ENCODE results near the gene GPR35.
A peak's percentile ranks its signal among the peaks of the same experiment; 100 is the strongest.

GPR35 gene

DNA sequence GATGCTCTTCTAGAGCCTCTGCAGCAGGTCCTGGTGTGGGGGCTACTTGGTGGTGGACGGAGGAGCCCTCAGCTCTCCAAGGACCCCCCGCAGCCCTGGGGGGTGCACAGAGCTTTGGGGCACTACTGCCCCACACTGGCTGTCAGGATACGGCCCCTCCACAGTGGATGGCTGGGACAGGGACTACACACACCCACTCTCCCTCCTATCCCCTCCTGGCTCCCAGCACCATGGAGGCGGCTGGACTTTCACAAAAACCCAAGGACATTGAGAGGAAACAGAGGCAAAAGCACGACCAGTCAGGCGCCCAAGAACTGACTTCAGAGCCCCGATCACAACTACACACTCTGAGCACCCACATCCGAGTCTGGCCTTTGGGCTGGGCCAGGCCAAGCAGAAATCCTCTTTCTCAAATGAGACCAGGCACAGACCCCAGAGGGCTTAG lies 12.6 kb downstream of the GPR35 start:
- no peak overlapping the region for H3K4me3 ChIP-seq (ENCODE audit: severe bottlenecking)
- peaks cover 3% of the 10 kb centered on the region for H3K27me3 ChIP-seq (ENCODE audit: insufficient read depth, poor library complexity, severe bottlenecking)
- H3K9me3 ChIP-seq (ENCODE audit: severe bottlenecking) = peaks cover 8% of the 10 kb centered on the region
- no peak for DNase-seq (ENCODE audit: low spot score)
- H3K4me1 ChIP-seq (ENCODE audit: insufficient read depth, poor library complexity, severe bottlenecking) = no peaks in the 10 kb centered on the region
- no peaks in the 10 kb centered on the region for H3K36me3 ChIP-seq (ENCODE audit: low read depth)
- ATAC-seq (ENCODE audit: low read depth) = no peak
- TF ChIP-seq CTCF (IDR thresholded peaks at IDR 0.05; ENCODE audit: poor library complexity, severe bottlenecking) = no peak
- no peak overlapping the region for H3K27ac ChIP-seq (ENCODE audit: poor library complexity, severe bottlenecking)

DNA sequence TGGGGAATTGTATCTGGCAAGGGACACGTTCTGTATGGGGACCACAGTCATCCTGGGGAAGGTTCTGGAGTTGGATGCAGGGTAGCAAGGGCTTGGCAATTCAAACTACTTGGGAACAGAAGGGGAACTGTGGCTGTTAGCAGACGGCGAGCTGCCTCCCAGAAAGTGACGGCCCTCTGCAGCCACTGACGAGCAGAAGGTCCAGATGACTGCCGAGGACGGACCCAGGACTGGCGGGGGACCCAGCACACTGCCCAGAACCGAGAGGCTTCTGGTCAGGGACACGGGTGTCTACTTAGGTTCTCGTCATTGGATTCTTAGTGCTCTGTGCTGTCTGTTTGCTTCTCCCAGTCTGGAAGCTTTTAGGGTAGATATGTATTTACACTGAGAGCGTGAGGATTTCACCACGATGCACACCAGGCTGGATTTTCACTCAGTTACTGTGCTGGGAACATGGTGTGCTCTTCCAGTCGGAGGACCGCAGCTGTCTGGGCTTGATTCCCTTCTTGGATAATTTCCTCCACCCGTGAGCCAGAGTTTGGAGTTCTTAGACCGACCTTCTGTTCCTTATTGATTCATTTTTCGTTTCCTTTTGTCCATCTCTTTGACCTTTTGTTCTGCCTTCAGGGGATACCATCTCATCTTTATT lies 13.4 kb downstream of the GPR35 start:
- ATAC-seq (ENCODE audit: low read depth) = no peak
- Histone ChIP-seq H3K4me3 (ENCODE audit: severe bottlenecking) (no peak overlapping the region), H3K9me3 (ENCODE audit: severe bottlenecking) (peaks cover 5% of the 10 kb centered on the region), H3K4me1 (ENCODE audit: insufficient read depth, poor library complexity, severe bottlenecking) (no peaks in the 10 kb centered on the region), H3K27me3 (ENCODE audit: insufficient read depth, poor library complexity, severe bottlenecking) (peaks cover 3% of the 10 kb centered on the region), H3K36me3 (ENCODE audit: low read depth) (no peaks in the 10 kb centered on the region), H3K27ac (ENCODE audit: poor library complexity, severe bottlenecking) (no peak overlapping the region)
- no peak for DNase-seq (ENCODE audit: low spot score)
- no peak for TF ChIP-seq CTCF (IDR thresholded peaks at IDR 0.05; ENCODE audit: poor library complexity, severe bottlenecking)

- ATAC-seq (ENCODE audit: low read depth) (no peak), DNase-seq (ENCODE audit: low spot score) (no peak)
- H3K27me3 ChIP-seq (ENCODE audit: insufficient read depth, poor library complexity, severe bottlenecking) = peaks cover 7% of the 10 kb centered on the region
- H3K9me3 ChIP-seq (ENCODE audit: severe bottlenecking) = no peaks in the 10 kb centered on the region
- H3K4me3 ChIP-seq (ENCODE audit: severe bottlenecking) = no peak overlapping the region
- no peaks in the 10 kb centered on the region for H3K4me1 ChIP-seq (ENCODE audit: insufficient read depth, poor library complexity, severe bottlenecking)
- H3K27ac ChIP-seq (ENCODE audit: poor library complexity, severe bottlenecking) = no peak overlapping the region
- H3K36me3 ChIP-seq (ENCODE audit: low read depth) = no peaks in the 10 kb centered on the region
- no peak for TF ChIP-seq CTCF (IDR thresholded peaks at IDR 0.05; ENCODE audit: poor library complexity, severe bottlenecking)
Measured at GRCh38 chr2:240639566-240639965, 14.3 kb downstream of the GPR35 start.

DNA sequence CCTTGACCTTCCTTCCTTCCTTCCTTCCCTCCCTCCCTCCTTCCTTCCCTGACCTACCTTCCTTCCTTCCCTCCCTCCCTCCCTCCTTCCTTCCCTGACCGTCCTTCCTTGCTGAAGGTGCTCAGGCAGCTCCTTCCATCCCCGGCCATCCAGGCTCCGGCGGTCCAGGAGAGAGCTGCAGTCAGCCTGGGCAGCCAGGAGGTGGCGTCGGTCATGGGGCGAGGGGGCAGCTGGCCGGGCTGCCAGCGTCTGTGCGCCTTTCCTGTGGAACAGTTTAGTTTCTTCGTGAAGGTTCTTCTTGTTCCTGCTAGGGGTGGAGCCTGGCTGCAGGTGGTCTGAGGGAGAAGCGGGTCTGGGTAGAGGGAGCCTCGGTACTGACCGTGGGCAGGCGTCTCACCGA lies 15.7 kb downstream of the GPR35 start:
- no peak for TF ChIP-seq CTCF (IDR thresholded peaks at IDR 0.05; ENCODE audit: poor library complexity, severe bottlenecking)
- Histone ChIP-seq H3K4me3 (ENCODE audit: severe bottlenecking) (no peak overlapping the region), H3K4me1 (ENCODE audit: insufficient read depth, poor library complexity, severe bottlenecking) (no peaks in the 10 kb centered on the region), H3K27ac (ENCODE audit: poor library complexity, severe bottlenecking) (no peak overlapping the region), H3K36me3 (ENCODE audit: low read depth) (no peaks in the 10 kb centered on the region), H3K27me3 (ENCODE audit: insufficient read depth, poor library complexity, severe bottlenecking) (peaks cover 8% of the 10 kb centered on the region), H3K9me3 (ENCODE audit: severe bottlenecking) (no peaks in the 10 kb centered on the region)
- 0 out of 3 replicates have a peak, but pooled peaks have one; percentile 55 for ATAC-seq (ENCODE audit: low read depth)
- no peak for DNase-seq (ENCODE audit: low spot score)

DNA sequence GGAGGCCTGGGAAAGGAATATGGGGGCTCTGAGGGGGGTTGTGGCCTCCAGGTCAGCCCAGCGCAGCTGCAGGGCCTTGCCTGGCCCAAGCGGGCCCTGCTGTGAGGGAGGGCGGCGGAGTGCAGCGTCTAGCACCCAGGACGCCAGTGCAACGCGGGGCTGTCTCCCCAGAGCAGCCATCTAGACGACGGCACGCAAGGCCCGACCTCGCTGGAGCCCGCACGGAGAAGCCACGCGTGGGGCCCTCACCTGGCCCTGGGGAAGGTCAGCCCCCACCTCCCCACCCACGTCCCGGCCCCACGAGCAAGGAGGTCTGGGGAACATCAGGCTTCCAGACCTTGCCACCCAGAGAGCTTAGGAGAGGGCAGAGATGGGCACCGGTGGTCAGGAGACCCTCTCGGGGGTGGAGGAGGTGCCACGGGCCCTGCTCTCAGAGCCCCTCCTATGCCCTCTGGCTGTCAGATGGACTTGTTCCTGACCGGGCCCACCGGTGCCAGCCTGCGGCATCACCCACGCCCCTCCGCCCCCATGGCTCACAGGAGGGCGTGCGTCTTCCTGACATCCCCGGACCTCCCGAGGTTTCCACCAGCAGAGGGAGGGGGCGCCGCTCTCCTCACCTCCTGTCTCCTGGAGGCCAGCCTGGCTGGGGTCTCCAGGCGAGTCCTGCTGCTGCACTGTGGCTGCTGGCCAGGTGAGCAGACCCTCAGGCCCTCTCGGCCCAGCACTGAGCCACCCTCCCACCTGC lies 17.0 kb downstream of the GPR35 start:
- Histone ChIP-seq H3K4me3 (ENCODE audit: severe bottlenecking) (no peak overlapping the region), H3K4me1 (ENCODE audit: insufficient read depth, poor library complexity, severe bottlenecking) (no peaks in the 10 kb centered on the region), H3K27ac (ENCODE audit: poor library complexity, severe bottlenecking) (no peak overlapping the region), H3K9me3 (ENCODE audit: severe bottlenecking) (no peaks in the 10 kb centered on the region), H3K27me3 (ENCODE audit: insufficient read depth, poor library complexity, severe bottlenecking) (peaks cover 21% of the 10 kb centered on the region), H3K36me3 (ENCODE audit: low read depth) (no peaks in the 10 kb centered on the region)
- DNase-seq (ENCODE audit: low spot score) = no peak
- no peak for TF ChIP-seq CTCF (IDR thresholded peaks at IDR 0.05; ENCODE audit: poor library complexity, severe bottlenecking)
- ATAC-seq (ENCODE audit: low read depth) = no peak

Measured in RWPE2 (cell line).